Measurements from ENCODE around the gene CYP4A22. TPM values are rescaled to one million over a fixed set of nuclear protein-coding genes. Genes with fewer than 3 reads are reported as not detected.

CYP4A22 gene
- total and polyA plus RNA-seq, 9 of the 15 experiments (the other 6 are each of a cell fraction or from before 2014, with no cell fraction given), result 0.07 TPM; not detected in 8

DNA sequence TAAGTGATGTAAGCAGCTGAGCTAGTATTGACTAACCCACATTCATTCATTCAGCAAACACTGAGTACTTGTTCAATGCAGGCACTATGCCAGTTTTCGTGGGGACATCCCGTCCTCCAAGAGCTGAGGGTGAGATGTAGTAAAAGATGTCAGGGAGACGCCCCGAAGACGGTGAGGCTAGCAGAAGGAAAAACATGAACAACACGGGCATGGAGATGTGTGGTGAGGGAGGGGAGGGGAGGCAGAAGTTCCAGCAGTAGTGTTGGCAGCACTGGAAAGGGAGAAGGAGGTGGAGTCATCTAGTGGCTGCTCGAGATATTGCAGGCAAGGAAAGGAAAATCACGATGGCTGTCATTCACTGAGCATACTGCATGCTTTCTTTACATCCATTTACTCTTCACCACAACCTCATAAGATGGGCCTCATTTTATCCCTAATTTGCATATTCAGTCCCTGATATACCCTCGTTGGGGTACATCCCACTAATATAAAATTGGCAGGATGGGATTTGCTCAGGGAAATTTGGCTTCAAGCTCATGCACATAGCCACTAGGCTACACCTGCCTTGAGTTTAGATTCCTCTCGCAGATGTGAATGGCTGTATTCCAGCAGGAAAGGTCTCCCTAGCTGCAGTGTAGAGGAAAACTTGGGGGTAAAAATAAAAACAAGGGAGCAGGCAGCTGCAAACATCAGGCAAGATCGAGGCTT lies 38.1 kb downstream of the CYP4A22 start (continued):
- TF ChIP-seq ZNF707 (CRISPR knock-in tag; conservative IDR thresholded peaks at IDR 0.05) (no peak), RNF2 (IDR thresholded peaks at IDR 0.05) (no peak), SUPT5H (IDR thresholded peaks at IDR 0.05) (no peak), YY1 (IDR thresholded peaks at IDR 0.05; ENCODE audit: borderline replicate concordance in 1 of 3, control insufficient read depth in 1 of 3, extremely low read depth in 1 of 3, insufficient read depth in 3 of 3, insufficient read length in 1 of 3, insufficient replicate concordance in 2 of 3, low read depth in 1 of 3, low read length in 2 of 3) (peak in 1 of 3 experiments; percentile 39), ZNF23 (CRISPR knock-in tag; IDR thresholded peaks at IDR 0.05) (no peak), CBX1 (IDR thresholded peaks at IDR 0.05; ENCODE audit: low read depth) (no peak), KAT2B (IDR thresholded peaks at IDR 0.05; ENCODE audit: low read depth, low read length) (no peak), ZNF41 (CRISPR knock-in tag; conservative IDR thresholded peaks at IDR 0.05) (no peak), SFPQ (IDR thresholded peaks at IDR 0.05; ENCODE audit: low read depth, low read length) (no peak), PHF8 (IDR thresholded peaks at IDR 0.05; ENCODE audit: borderline replicate concordance, low read length) (no peak), ZNF274 (IDR thresholded peaks at IDR 0.05; ENCODE audit: borderline replicate concordance, low read depth, low read length) (no peak), PHF20 (IDR thresholded peaks at IDR 0.05; ENCODE audit: partially characterized antibody) (no peak), EHMT2 (IDR thresholded peaks at IDR 0.05) (peak; percentile 29; the same call in 1 of the 2 replicates), RAD51 (IDR thresholded peaks at IDR 0.05; ENCODE audit: borderline replicate concordance, low read depth) (no peak), ZKSCAN1 (IDR thresholded peaks at IDR 0.05; ENCODE audit: low read depth, low read length) (0 out of 2 replicates have a peak, but pooled peaks have one; percentile 27), SNIP1 (IDR thresholded peaks at IDR 0.05; ENCODE audit: low read depth) (no peak), HDAC1 (IDR thresholded peaks at IDR 0.05) (peak in 1 of 2 experiments; percentile 42; a peak in 1 of 4 replicates), HDAC2 (IDR thresholded peaks at IDR 0.05) (no peak), ZFP91 (CRISPR knock-in tag; IDR thresholded peaks at IDR 0.05) (no peak), NR2F6 (CRISPR knock-in tag; IDR thresholded peaks at IDR 0.05) (no peak)
- TF ChIP-seq, protein P1, sequence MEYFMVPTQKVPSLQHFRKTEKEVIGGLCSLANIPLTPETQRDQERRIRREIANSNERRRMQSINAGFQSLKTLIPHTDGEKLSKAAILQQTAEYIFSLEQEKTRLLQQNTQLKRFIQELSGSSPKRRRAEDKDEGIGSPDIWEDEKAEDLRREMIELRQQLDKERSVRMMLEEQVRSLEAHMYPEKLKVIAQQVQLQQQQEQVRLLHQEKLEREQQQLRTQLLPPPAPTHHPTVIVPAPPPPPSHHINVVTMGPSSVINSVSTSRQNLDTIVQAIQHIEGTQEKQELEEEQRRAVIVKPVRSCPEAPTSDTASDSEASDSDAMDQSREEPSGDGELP (CRISPR knock-in tag; IDR thresholded peaks at IDR 0.05; ENCODE audit: borderline replicate concordance), result no peak
- TF ChIP-seq, protein P2, sequence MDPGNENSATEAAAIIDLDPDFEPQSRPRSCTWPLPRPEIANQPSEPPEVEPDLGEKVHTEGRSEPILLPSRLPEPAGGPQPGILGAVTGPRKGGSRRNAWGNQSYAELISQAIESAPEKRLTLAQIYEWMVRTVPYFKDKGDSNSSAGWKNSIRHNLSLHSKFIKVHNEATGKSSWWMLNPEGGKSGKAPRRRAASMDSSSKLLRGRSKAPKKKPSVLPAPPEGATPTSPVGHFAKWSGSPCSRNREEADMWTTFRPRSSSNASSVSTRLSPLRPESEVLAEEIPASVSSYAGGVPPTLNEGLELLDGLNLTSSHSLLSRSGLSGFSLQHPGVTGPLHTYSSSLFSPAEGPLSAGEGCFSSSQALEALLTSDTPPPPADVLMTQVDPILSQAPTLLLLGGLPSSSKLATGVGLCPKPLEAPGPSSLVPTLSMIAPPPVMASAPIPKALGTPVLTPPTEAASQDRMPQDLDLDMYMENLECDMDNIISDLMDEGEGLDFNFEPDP (CRISPR knock-in tag; IDR thresholded peaks at IDR 0.05), result no peak

Measured in K562 (cell line).